ENCODE results near the gene OLA1. TPM values are rescaled to one million over a fixed set of nuclear protein-coding genes. Genes with fewer than 3 reads are reported as not detected.

Gene OLA1
- total RNA-seq, 4 donors from 2014 or later = 8.5 to 68.2 (median 43.2) TPM

- no peaks in the 10 kb centered on the region for H3K4me1 ChIP-seq
- H3K9me3 ChIP-seq = no peaks in the 10 kb centered on the region
- H3K27ac ChIP-seq = no peak overlapping the region
- no peaks in the 10 kb centered on the region for H3K36me3 ChIP-seq
- no peaks in the 10 kb centered on the region for H3K27me3 ChIP-seq
- no peak overlapping the region for H3K4me3 ChIP-seq
- DNase-seq = no peak
- intact Hi-C loops (cut with DNase I; ENCODE audit: low total_unique reads) = no loop called here
- TF ChIP-seq CTCF (IDR thresholded peaks at IDR 0.05) = no peak
Observed at GRCh38 chr2:174184504-174184903, 63.8 kb downstream of the OLA1 start.

DNA sequence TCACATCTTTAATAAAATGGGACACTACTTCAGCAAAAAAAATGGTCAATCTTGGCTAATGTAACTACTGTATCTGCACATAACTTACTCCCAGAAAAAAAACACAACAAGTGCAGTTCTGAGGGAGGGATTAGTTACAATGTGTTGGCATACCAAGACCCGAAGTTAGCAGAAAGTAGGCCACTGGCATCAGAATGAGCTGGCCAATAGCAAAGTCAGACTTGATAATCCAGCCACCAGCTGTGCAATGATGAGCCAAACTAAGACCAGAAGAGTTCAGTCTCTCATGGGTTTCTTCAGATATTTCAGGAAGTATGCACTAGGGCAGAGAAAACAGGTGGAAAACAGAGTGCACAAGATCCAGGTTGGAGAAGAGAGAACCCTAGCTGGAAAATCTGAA, 65.3 kb downstream of the OLA1 start:
- H3K27ac ChIP-seq = no peak overlapping the region
- no peaks in the 10 kb centered on the region for H3K36me3 ChIP-seq
- H3K9me3 ChIP-seq = no peaks in the 10 kb centered on the region
- no peak for DNase-seq
- H3K4me1 ChIP-seq = no peaks in the 10 kb centered on the region
- H3K27me3 ChIP-seq = no peaks in the 10 kb centered on the region
- no peak overlapping the region for H3K4me3 ChIP-seq
- TF ChIP-seq CTCF (IDR thresholded peaks at IDR 0.05) = no peak
- no peak for TF ChIP-seq POLR2A (IDR thresholded peaks at IDR 0.05)
- intact Hi-C loops (cut with DNase I; ENCODE audit: low total_unique reads) = no loop called here

DNA sequence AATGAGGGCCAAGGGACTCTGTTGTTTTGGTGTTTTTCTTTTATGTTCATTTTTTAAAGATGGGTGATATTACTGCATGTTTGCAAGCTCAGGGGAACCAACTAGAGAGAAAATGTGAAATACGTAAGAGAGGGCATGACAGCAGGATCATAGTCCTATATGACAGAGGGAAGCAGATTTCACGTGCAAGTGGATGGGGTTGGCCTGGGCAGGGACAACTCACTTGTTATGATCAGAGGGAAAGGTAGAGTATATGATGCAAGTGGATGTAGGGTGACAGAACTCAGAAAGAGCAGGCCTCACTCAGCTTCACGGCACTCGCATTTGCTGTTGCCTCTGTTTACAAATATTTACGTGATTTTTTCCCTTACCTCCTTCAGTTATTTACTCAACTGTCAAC, 67.0 kb downstream of the OLA1 start:
- no peaks in the 10 kb centered on the region for H3K9me3 ChIP-seq
- H3K36me3 ChIP-seq = no peaks in the 10 kb centered on the region
- intact Hi-C loops (cut with DNase I; ENCODE audit: low total_unique reads) = no loop called here
- H3K27ac ChIP-seq = no peak overlapping the region
- H3K27me3 ChIP-seq = no peaks in the 10 kb centered on the region
- DNase-seq = no peak
- no peak overlapping the region for H3K4me3 ChIP-seq
- TF ChIP-seq CTCF (IDR thresholded peaks at IDR 0.05) (no peak), POLR2A (IDR thresholded peaks at IDR 0.05) (no peak)
- no peaks in the 10 kb centered on the region for H3K4me1 ChIP-seq

GRCh38 chr2:174180726-174181236, 67.6 kb downstream of the OLA1 start:
- no peak overlapping the region for H3K4me3 ChIP-seq

GRCh38 chr2:174180165-174180724, 68.1 kb downstream of the OLA1 start:
- Histone ChIP-seq H3K4me3 (no peak overlapping the region), H3K27ac (no peak overlapping the region), H3K9me3 (peaks cover 0 to 3% of the 10 kb centered on the region in 2 donors), H3K27me3 (no peaks in the 10 kb centered on the region), H3K36me3 (peaks cover 0 to 3% of the 10 kb centered on the region in 2 donors), H3K4me1 (no peaks in the 10 kb centered on the region)
- no peak for DNase-seq
- intact Hi-C loops (cut with DNase I; ENCODE audit: low total_unique reads) = no loop called here
- TF ChIP-seq CTCF (IDR thresholded peaks at IDR 0.05) (no peak), POLR2A (IDR thresholded peaks at IDR 0.05) (no peak)

More at GRCh38 chr2:174180726-174181236, 67.6 kb downstream of the OLA1 start:
- intact Hi-C loops (cut with DNase I; ENCODE audit: low total_unique reads) = no loop called here
- DNase-seq = no peak
- H3K27ac ChIP-seq = no peak overlapping the region
- H3K9me3 ChIP-seq = no peaks in the 10 kb centered on the region
- no peak for TF ChIP-seq POLR2A (IDR thresholded peaks at IDR 0.05)
- no peak for TF ChIP-seq CTCF (IDR thresholded peaks at IDR 0.05)
- H3K36me3 ChIP-seq = no peaks in the 10 kb centered on the region
- no peaks in the 10 kb centered on the region for H3K27me3 ChIP-seq
- H3K4me1 ChIP-seq = no peaks in the 10 kb centered on the region

Measured in uterus (tissue), 4 donors.